ENCODE results near the gene ABLIM1. TPM values are rescaled to one million over a fixed set of nuclear protein-coding genes. Genes with fewer than 3 reads are reported as not detected.

The ABLIM1 gene
- total RNA-seq, 4 donors from 2014 or later: 56.9 to 108 (median 96.1) TPM

DNA sequence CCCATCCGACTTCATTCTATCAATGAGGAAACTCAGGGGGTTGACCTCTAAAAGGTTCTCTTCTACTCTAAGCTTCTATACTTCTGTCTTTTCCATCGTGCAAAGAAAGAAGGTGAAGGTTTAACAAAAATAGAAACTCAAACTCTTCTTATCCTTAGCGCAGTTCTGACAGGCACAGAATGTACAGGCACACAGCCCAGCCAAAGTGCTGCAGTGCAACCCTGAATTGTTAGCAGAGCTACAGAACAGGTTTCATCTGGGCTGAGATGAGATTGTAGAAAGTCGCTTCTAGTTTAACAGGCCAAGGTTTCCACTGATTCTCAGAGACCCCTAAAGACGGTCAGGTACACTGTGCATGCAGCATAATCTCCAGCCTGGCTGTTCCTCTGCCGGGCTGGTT is 174.5 kb downstream of the ABLIM1 start:
- 93% methylated on average over 5 to 6 of the region's 6 CpGs for WGBS, 2 donors (ENCODE audit: low coverage in 1 of 2)
- no peak overlapping the region for H3K4me3 ChIP-seq
- no peaks in the 10 kb centered on the region for H3K9me3 ChIP-seq
- no peak for DNase-seq
- in situ Hi-C loops (cut with MboI; ENCODE audit: low pct_ligation_motif_present in 1 of 4, low pct_unique_long_range_greater_than_20kb in 1 of 4, low sequenced_read_pairs in 3 of 4): no loop called here
- intact Hi-C loops (cut with DNase I; ENCODE audit: low total_unique reads): no loop called here
- peaks cover 0 to 6% (median 0%) of the 10 kb centered on the region in 4 donors for H3K4me1 ChIP-seq
- peaks cover 0 to 6% (median 0%) of the 10 kb centered on the region in 4 donors for H3K36me3 ChIP-seq
- H3K27me3 ChIP-seq: no peaks in the 10 kb centered on the region
- TF ChIP-seq, protein P1, sequence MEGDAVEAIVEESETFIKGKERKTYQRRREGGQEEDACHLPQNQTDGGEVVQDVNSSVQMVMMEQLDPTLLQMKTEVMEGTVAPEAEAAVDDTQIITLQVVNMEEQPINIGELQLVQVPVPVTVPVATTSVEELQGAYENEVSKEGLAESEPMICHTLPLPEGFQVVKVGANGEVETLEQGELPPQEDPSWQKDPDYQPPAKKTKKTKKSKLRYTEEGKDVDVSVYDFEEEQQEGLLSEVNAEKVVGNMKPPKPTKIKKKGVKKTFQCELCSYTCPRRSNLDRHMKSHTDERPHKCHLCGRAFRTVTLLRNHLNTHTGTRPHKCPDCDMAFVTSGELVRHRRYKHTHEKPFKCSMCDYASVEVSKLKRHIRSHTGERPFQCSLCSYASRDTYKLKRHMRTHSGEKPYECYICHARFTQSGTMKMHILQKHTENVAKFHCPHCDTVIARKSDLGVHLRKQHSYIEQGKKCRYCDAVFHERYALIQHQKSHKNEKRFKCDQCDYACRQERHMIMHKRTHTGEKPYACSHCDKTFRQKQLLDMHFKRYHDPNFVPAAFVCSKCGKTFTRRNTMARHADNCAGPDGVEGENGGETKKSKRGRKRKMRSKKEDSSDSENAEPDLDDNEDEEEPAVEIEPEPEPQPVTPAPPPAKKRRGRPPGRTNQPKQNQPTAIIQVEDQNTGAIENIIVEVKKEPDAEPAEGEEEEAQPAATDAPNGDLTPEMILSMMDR (IDR thresholded peaks at IDR 0.05): no peak
- TF ChIP-seq POLR2AphosphoS5 (IDR thresholded peaks at IDR 0.05): no peak
- no peak for TF ChIP-seq POLR2A (IDR thresholded peaks at IDR 0.05)
- TF ChIP-seq EP300 (IDR thresholded peaks at IDR 0.05; ENCODE audit: low read depth): no peak
- peak overlapping the region in 2 of 4 donors; percentile 7 to 22 for H3K27ac ChIP-seq

DNA sequence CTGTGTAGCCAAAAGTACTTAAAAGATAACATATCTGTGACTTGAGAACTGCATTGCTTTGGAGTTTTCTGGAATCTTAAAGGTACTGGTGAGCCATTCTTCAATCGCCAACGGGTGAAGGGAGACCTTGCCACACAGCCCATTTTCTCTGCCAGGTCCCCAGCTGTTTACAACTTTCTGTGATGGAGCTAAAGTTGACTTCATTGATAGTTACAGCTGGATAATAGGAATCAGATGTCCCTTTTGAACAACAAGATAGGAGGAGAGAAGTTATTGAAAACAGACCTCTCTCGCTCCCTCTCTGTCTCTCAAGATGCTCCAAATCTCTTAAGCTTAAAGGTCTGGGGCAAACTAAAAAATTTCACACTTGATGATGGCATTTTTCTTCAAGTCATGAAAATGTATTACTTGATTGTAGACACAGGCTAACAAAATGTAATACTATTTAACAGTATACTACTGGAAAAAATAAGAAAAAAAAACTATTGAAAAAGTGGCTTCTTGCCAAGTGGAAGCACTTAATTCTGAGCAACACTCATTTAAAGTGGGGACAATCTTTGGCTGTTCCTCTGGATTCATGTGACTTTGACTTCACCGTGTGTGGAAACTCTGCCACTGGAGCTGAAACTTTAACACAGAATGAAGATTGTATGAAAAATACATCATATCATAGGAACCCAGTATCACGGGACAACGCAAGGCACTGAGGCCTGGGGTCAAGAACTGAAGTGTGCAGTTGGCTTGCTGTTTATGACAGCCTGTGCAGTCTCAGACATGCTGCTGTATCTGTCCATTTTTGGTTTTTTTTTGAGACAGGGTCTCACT is 175.4 kb downstream of the ABLIM1 start:
- peaks cover 0 to 6% (median 0%) of the 10 kb centered on the region in 4 donors for H3K4me1 ChIP-seq
- peak overlapping the region in 2 of 4 donors; percentile 7 to 32 for H3K27ac ChIP-seq

DNA sequence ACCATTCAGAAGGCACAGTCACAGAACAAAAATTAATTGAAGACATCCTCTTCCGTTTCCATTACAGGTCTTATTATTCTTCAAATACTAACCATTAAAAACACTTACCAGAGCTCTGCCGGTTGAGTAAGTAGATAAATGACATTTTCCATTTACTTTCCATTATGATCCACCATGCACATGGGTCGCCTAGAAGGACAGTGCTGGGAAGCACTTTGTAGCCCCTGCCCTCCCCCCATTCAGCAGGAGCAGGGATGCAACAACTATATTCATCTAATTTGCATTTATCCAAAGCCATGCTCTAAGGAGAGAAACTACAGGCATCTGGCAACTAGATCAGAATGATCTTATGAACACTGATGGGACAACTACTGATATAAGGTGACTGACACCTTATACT is 177.0 kb downstream of the ABLIM1 start:
- WGBS, 2 donors (ENCODE audit: low coverage in 1 of 2): 84 to 89% methylated on average over 3 of the region's 3 CpGs
- Histone ChIP-seq H3K4me3 (no peak overlapping the region), H3K36me3 (peaks cover 0 to 6% (median 0%) of the 10 kb centered on the region in 4 donors), H3K9me3 (no peaks in the 10 kb centered on the region), H3K27ac (no peak overlapping the region), H3K4me1 (peaks cover 0 to 6% (median 0%) of the 10 kb centered on the region in 4 donors), H3K27me3 (no peaks in the 10 kb centered on the region)
- in situ Hi-C loops (cut with MboI; ENCODE audit: low pct_ligation_motif_present in 1 of 4, low pct_unique_long_range_greater_than_20kb in 1 of 4, low sequenced_read_pairs in 3 of 4): no loop called here
- no peak for TF ChIP-seq POLR2A (IDR thresholded peaks at IDR 0.05)
- no peak for TF ChIP-seq EP300 (IDR thresholded peaks at IDR 0.05; ENCODE audit: low read depth)
- no peak for TF ChIP-seq POLR2AphosphoS5 (IDR thresholded peaks at IDR 0.05)
- TF ChIP-seq, protein P1 (IDR thresholded peaks at IDR 0.05): no peak
- no peak for DNase-seq
- intact Hi-C loops (cut with DNase I; ENCODE audit: low total_unique reads): no loop called here

More for the DNA sequence above, 175.4 kb downstream of the ABLIM1 start:
- H3K9me3 ChIP-seq: no peaks in the 10 kb centered on the region
- 75 to 83% methylated on average over 4 to 6 of the region's 6 CpGs for WGBS, 2 donors (ENCODE audit: low coverage in 1 of 2)
- peaks cover 0 to 6% (median 0%) of the 10 kb centered on the region in 4 donors for H3K36me3 ChIP-seq
- H3K27me3 ChIP-seq: no peaks in the 10 kb centered on the region
- no peak for DNase-seq
- intact Hi-C loops (cut with DNase I; ENCODE audit: low total_unique reads) (no loop called here), in situ Hi-C loops (cut with MboI; ENCODE audit: low pct_ligation_motif_present in 1 of 4, low pct_unique_long_range_greater_than_20kb in 1 of 4, low sequenced_read_pairs in 3 of 4) (no loop called here)
- TF ChIP-seq POLR2A (IDR thresholded peaks at IDR 0.05): no peak
- no peak for TF ChIP-seq EP300 (IDR thresholded peaks at IDR 0.05; ENCODE audit: low read depth)
- TF ChIP-seq, protein P1 (IDR thresholded peaks at IDR 0.05): no peak
- TF ChIP-seq POLR2AphosphoS5 (IDR thresholded peaks at IDR 0.05): no peak
- no peak overlapping the region for H3K4me3 ChIP-seq

DNA sequence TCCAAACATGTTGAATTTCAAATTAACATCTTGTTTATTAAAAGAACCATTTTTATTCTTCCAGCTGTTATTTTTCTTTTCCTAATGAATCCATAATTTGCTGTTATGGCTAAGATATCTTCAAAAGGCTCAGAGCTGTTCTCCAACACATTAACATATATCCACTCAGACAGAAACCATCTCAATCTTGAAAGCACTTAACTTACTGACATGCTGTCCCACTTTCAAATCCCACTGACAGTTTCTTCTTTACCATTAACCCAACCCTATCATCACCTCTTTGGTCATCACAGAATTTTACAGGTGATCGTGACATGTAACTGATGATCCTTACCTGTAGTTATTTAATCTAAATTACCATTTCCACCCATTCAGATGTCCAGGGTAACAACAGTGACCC is 178.2 kb downstream of the ABLIM1 start:
- Histone ChIP-seq H3K4me1 (peaks cover 0 to 6% (median 0%) of the 10 kb centered on the region in 4 donors), H3K27ac (no peak overlapping the region), H3K4me3 (no peak overlapping the region), H3K27me3 (no peaks in the 10 kb centered on the region), H3K9me3 (no peaks in the 10 kb centered on the region), H3K36me3 (no peaks in the 10 kb centered on the region)
- 94 to 100% methylated on average over 1 of the region's 1 CpG for WGBS, 2 donors (ENCODE audit: low coverage in 1 of 2)
- intact Hi-C loops (cut with DNase I; ENCODE audit: low total_unique reads): no loop called here
- no peak for DNase-seq
- no peak for TF ChIP-seq POLR2AphosphoS5 (IDR thresholded peaks at IDR 0.05)
- TF ChIP-seq, protein P1 (IDR thresholded peaks at IDR 0.05): no peak
- in situ Hi-C loops (cut with MboI; ENCODE audit: low pct_ligation_motif_present in 1 of 4, low pct_unique_long_range_greater_than_20kb in 1 of 4, low sequenced_read_pairs in 3 of 4): loop anchor here in 1 of 4 donors (10.0 kb wide), 2 partner anchors 215 to 305 kb away; no protein-coding TSS in a partner anchor

All from transverse colon (tissue), 4 donors.